AG09319 (cell line): ENCODE results near the gene ZNF430.

Experiments
- DNase-seq: peaks from one replicate; pipeline ENCODE4 v3.0.0-alpha.2; 2010; ENCODE audit warnings: low read depth; ENCODE audit errors: extremely low read depth
- CTCF ChIP-seq: IDR thresholded peaks from 2 replicates; pipeline ENCODE4 v1.5.1; 2011; ENCODE audit warnings: low read depth, mild to moderate bottlenecking, inconsistent platforms, low read length, moderate library complexity

ZNF430 gene

DNA sequence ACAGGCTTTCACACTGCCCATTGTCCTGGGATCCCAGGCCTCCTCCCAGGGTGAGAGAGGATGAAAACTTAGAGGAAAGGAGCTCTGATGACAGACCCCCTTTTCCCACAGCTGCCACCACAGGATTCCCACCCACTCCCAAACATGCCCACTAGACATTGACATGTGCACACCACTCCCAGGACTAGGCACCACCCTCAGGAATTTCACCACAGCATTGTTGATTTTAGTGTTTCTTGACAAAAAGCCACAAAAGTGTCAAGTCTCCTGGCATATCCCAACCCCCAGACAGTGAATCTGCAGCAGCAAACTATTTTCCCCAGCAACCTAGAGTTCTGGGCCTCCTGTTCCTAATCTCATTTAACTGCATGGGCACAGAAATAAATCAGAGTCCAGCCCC, 71.7 kb downstream of the ZNF430 start:
- no peak for TF ChIP-seq CTCF
- DNase-seq: no peak

DNA sequence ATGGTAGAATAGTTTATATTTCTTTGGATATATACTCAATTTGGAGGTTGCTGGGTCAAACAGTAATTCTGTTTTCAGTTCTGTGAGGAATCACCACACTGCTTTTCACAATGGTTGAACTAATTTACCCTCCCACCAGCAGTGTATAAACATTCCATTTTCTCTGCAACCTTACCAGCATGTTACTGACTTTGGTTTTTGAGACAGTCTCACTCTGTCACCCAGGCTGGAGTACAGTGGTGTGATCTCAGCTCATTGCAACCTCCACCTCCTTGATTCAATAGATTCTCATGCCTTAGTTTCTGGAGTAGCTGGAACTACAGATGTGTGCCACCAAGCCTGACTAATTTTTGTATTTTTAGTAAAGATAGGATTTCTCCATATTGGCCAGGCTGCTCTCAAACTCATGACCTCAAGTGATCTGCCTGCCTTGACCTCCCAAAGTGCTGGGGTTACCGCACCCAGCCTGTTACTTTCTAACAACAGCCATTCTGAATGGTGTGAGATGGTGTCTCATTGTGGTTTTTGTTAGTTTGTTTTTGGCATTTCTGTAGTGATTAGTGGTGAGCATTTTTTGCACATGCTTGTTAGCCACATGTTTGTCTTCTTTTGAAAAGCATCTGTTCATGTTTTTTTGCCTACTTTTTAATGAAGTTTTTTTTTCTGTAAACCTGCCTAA, 74.0 kb downstream of the ZNF430 start:
- DNase-seq: no peak
- TF ChIP-seq CTCF: no peak

DNA sequence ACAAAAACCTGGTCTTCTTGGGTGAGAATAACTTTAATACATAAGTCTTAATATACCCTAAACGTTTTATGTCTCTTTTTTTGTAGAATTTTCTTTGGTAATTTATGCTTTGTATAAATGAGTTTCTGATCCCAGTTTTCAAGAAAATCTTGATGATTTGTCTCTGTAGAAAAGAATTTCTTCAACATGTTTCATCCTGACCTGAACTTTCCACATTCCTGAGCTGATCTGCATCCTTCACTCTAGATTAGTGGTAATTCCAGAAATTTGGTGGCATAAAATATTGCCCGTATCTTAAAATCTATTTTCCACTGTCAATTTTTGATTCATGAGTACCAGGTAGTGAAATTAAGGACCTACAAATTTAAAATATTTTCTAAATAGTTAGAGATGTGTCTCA, 77.8 kb downstream of the ZNF430 start:
- no peak for DNase-seq
- TF ChIP-seq CTCF: no peak

DNA sequence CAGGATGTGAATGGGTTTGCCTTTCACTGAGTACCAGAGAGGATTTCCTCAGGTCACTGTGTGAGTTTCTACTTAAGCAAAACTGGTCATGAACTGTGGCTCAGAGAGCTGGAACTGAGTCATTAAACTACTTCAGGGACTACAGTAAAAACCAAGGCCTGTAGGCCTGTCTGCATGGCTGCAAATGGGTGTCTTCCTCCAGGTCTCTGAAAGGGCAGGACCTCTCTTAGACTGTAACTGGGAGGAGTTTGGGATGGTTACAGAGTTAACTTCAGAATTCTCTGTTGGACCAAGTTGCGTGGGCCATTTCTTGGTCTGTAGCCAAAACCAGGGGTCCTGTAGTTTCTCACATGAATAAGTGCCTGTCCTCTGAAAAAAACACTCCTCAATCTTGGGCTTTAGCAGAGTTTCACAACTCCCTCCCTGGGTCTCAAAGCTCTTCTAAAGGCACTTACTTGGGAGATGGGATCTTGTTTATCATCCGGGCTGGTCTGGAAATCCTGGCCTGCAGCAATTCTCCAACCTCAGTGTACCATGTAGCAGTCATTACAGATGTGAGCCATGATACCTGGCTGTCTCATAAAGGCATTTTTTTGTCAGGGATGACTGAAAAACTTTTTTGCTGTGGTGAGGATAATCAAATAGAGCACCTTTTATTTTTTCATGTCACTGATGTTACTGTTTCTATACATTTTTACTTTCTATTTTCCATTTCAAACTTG, 81.2 kb downstream of the ZNF430 start:
- DNase-seq: no peak
- TF ChIP-seq CTCF: no peak

GRCh38 chr19:21109116-21109515, 88.7 kb downstream of the ZNF430 start:
- TF ChIP-seq CTCF: no peak
- DNase-seq: no peak
